Keratinocyte (primary cell): ENCODE results near the gene HIVEP2. TPM values are rescaled to one million over a fixed set of nuclear protein-coding genes. Genes with fewer than 3 reads are reported as not detected.

Experiments used
- DNase-seq: peaks from one replicate; pipeline ENCODE4 v3.0.0-alpha.2; 2011; ENCODE audit warnings: low read depth, missing footprints, low spot score
- FAIRE-seq: peaks from 2 replicates; lab custom pipeline; 2011; peaks lifted over from hg19 to GRCh38; lab: Jason Lieb, UNC
- H2AFZ ChIP-seq: 2 replicates; pipeline ENCODE4 v1.6.0; 2012; ENCODE audit warnings: low read length, control low read depth, inconsistent platforms; ENCODE audit not compliant: control insufficient read depth
- H3K27ac ChIP-seq: 2 replicates; pipeline ENCODE4 v1.5.1; 2011; ENCODE audit warnings: low read length; ENCODE audit not compliant: control insufficient read depth, insufficient read depth
- H3K27me3 ChIP-seq: 3 replicates; pipeline ENCODE4 v1.6.0; 2011; ENCODE audit warnings: low read length; ENCODE audit not compliant: control insufficient read depth, insufficient read depth; ENCODE audit errors: extremely low read depth
- H3K36me3 ChIP-seq, 2 experiments: 2 replicates in 1 of 2; 3 replicates in 1 of 2; pipeline ENCODE4 v1.5.1; 2011; ENCODE audit warnings: low read length in 2 of 2, mild to moderate bottlenecking in 1 of 2; ENCODE audit not compliant: control insufficient read depth in 2 of 2, insufficient read depth in 2 of 2; ENCODE audit errors: extremely low read depth in 1 of 2
- H3K4me1 ChIP-seq: 3 replicates; pipeline ENCODE4 v1.5.1; 2011; ENCODE audit warnings: low read length; ENCODE audit not compliant: control insufficient read depth, insufficient read depth; ENCODE audit errors: extremely low read depth
- H3K4me2 ChIP-seq: 3 replicates; pipeline ENCODE4 v1.6.0; 2011; ENCODE audit warnings: low read depth, low read length; ENCODE audit not compliant: control insufficient read depth, insufficient read depth; ENCODE audit errors: extremely low read depth
- H3K4me3 ChIP-seq, 3 experiments: fragments of 200-600 bp in 1 of 3; sonication (generic) in 1 of 3; 2 replicates in 2 of 3; 3 replicates in 1 of 3; pipeline ENCODE4 v1.5.1; 2011 to 2016; ENCODE audit warnings: low read length in 3 of 3, mild to moderate bottlenecking in 3 of 3, control low read depth in 2 of 3, inconsistent platforms in 1 of 3, low read depth in 1 of 3, mixed read lengths in 1 of 3, mixed run types in 1 of 3, moderate library complexity in 1 of 3; ENCODE audit not compliant: control insufficient read depth in 2 of 3, insufficient read depth in 2 of 3; ENCODE audit errors: extremely low read depth in 1 of 3
- H3K79me2 ChIP-seq: 2 replicates; pipeline ENCODE4 v1.6.0; 2012; ENCODE audit warnings: low read length; ENCODE audit not compliant: control insufficient read depth, insufficient read depth
- H3K9ac ChIP-seq: 3 replicates; pipeline ENCODE4 v1.6.0; 2011; ENCODE audit warnings: low read length; ENCODE audit not compliant: control insufficient read depth, insufficient read depth; ENCODE audit errors: extremely low read depth
- H3K9me1 ChIP-seq: 3 replicates; pipeline ENCODE4 v1.6.0; 2011; ENCODE audit warnings: low read length; ENCODE audit not compliant: control insufficient read depth, insufficient read depth; ENCODE audit errors: extremely low read depth
- H3K9me3 ChIP-seq: 2 replicates; pipeline ENCODE4 v1.5.1; 2012; ENCODE audit warnings: low read depth, low read length; ENCODE audit not compliant: control insufficient read depth
- H4K20me1 ChIP-seq: 3 replicates; pipeline ENCODE4 v1.6.0; 2011; ENCODE audit warnings: low read length; ENCODE audit not compliant: control insufficient read depth, insufficient read depth; ENCODE audit errors: extremely low read depth
- CTCF ChIP-seq, 3 experiments: IDR thresholded peaks in 1 of 3; conservative IDR thresholded peaks in 1 of 3; optimal IDR thresholded peaks in 1 of 3; 2 replicates in 2 of 3; 3 replicates in 1 of 3; pipeline versions ENCODE3 to v1.5.1; 2011; ENCODE audit warnings: low read length in 3 of 3, mild to moderate bottlenecking in 3 of 3, moderate library complexity in 2 of 3, control low read depth in 1 of 3, inconsistent platforms in 1 of 3; ENCODE audit not compliant: insufficient read depth in 2 of 3; ENCODE audit errors: extremely low read depth in 1 of 3
- EZH2 ChIP-seq: IDR thresholded peaks from one replicate; pipeline ENCODE4 v1.6.1; 2012; ENCODE audit warnings: inconsistent platforms, mild to moderate bottlenecking, low read length, moderate library complexity
- dilution Hi-C: fragments of 300-500 bp; cut with MboI; formaldehyde crosslinking; loops from one replicate; pipeline ENCODE4 v1.7.0; 2020; ENCODE audit warnings: low sequenced_read_pairs; ENCODE audit not compliant: extremely low pct_ligation_motif_present
- polyA plus RNA-seq, 5 experiments: library from polyadenylated mRNA; depleted of rRNA in 3 of 5; stranded (reverse) in 3 of 5; stranded (forward) in 1 of 5; unstranded in 1 of 5; fragments of >200 nt; gene quantifications; 1 replicate in 1 of 5; 2 replicates in 3 of 5; 3 replicates in 1 of 5; pipeline versions ENCODE4 v1.2.1 to v1.2.3, GENCODE V29; 2011 to 2012; ENCODE audit warnings: missing spikeins in 2 of 5, low read depth in 1 of 5, low replicate concordance in 1 of 5

HIVEP2 gene
- polyA plus RNA-seq, 1 donor (not counting 4 experiments of a cell fraction or from before 2014, with no cell fraction given): 8.9 TPM

- Histone ChIP-seq H2AFZ (no peak overlapping the region), H3K4me1 (peaks cover 10% of the 10 kb centered on the region), H3K79me2 (peaks cover 22% of the 10 kb centered on the region), H3K27me3 (no peaks in the 10 kb centered on the region), H3K36me3 (no peaks in the 10 kb centered on the region), H3K9ac (peak overlapping the region; percentile 84), H3K27ac (peak overlapping the region; percentile 65), H3K9me3 (no peaks in the 10 kb centered on the region), H3K4me2 (peak overlapping the region; percentile 94), H3K9me1 (no peaks in the 10 kb centered on the region), H4K20me1 (no peaks in the 10 kb centered on the region), H3K4me3 (peak overlapping the region in 2 of 3 experiments; percentile 67 to 77)
- dilution Hi-C loops: no loop called here
- FAIRE-seq (no peak), DNase-seq (no peak)
- TF ChIP-seq CTCF (optimal IDR thresholded peaks at IDR 0.05 in 1 of 3, IDR thresholded peaks at IDR 0.05 in 1 of 3, conservative IDR thresholded peaks at IDR 0.05 in 1 of 3; ENCODE audit: extremely low read depth in 1 of 3, insufficient read depth in 2 of 3, low read length in 3 of 3) (no peak), EZH2 (no peak)
Observed at GRCh38 chr6:142927904-142928303, 17.1 kb downstream of the HIVEP2 start.

- Histone ChIP-seq H3K27me3 (no peaks in the 10 kb centered on the region), H3K27ac (peak overlapping the region; percentile 65), H2AFZ (peak overlapping the region; percentile 58), H3K36me3 (no peaks in the 10 kb centered on the region), H3K79me2 (peaks cover 21% of the 10 kb centered on the region), H3K9me3 (no peaks in the 10 kb centered on the region), H3K4me2 (peak overlapping the region; percentile 94), H3K4me3 (peak overlapping the region; percentile 45 to 77 (median 67)), H3K9ac (peak overlapping the region; percentile 84), H3K9me1 (no peaks in the 10 kb centered on the region), H3K4me1 (peaks cover 10% of the 10 kb centered on the region), H4K20me1 (no peaks in the 10 kb centered on the region)
- TF ChIP-seq CTCF (optimal IDR thresholded peaks at IDR 0.05 in 1 of 3, IDR thresholded peaks at IDR 0.05 in 1 of 3, conservative IDR thresholded peaks at IDR 0.05 in 1 of 3; ENCODE audit: extremely low read depth in 1 of 3, insufficient read depth in 2 of 3, low read length in 3 of 3) (no peak), EZH2 (no peak)
- DNase-seq (no peak), FAIRE-seq (no peak)
- dilution Hi-C loops: no loop called here
Observed at GRCh38 chr6:142927271-142927580, 17.8 kb downstream of the HIVEP2 start.
